ENCODE measurements around the gene RAD51D.
"Not testable (repeated sequence)": the region's sequence is repeated elsewhere in the genome, so short reads cannot be mapped to it uniquely, and the experiment has no call there.

RAD51D gene

DNA sequence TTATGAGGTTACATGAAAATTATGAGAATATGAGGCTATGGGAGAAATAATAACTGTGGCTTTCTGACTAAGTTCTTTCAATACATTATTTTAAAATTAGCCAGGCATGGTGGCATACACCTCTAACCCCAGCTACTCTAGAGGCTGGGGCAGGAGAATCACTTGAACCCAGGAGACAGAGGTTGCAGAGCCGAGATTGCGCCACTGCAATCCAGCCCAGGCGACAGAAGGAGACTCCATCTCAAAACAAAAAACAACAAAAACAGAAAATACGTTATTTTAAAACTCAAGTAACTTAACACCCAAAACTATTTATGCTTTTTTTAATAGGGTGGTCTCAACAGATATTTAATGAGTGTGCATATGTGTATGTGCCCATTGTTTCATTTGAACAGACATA, 53.8 kb downstream of the RAD51D start:
- no peak for DNase-seq (ENCODE audit: low spot score)

DNA sequence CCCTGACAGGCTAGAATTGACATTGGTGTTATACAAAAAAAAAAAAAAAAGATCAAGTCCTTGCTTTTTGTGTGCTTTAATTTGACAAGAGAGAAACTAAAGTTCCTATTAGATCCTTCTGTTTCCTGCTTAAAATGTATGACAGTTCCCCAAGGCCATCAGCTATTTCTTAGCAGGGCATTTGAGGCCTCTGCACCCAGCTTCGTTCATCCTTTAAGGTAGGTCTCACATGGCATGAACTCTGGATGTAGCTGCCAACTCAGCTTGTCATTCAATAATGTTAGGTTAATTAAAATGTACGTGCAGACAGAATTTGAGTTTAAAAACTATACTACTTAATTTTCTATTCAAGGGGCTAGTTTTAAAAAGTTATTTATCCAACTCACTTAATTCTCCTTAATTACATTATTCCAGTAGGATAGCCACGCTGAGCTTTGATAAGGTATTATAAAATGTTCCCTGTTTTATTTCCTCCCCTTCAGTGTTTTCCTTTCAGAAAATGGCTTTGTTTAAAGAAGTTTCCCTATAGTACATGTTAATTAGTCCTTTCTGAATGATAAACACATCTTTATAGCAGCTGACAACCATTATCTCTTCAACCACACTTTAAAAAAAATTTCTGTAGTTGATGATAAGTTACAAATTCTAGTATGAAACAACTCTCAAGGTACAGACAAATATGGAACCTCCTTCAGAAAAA, 55.0 kb downstream of the RAD51D start:
- no peak for DNase-seq (ENCODE audit: low spot score)

DNA sequence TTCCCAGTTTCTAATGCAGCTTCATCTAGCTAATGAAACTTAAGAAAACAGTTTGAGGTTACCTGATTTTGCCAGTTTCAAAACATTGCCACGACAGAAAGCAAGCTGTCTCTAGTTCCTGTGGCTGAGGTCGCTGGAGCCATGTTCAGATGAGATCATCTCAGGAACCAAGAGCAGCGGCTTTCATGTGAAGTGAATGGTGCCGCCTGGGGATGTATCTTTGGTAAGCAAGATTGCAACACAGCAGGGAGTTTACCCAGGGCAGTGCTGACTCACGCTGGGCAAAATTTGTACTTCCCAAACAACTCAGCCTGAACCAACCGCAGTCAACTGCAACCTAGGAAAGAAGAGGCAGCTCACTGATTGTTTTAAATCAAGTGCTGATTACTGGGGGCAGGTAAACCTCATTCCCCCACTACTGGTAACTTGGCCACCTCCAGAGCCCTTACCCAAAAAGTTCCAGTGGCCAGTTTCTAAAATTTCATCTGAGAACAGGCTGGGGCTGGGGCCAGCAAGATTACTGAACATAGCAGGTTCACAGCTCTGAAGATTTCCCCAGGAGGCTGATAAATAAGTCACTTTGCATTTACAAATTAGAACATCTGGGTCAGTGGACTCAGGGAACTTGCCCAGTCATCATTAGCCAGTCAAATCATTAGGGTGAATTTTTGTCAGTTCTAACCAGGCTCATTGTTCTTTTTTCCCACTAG, 56.0 kb downstream of the RAD51D start, which contains the start of gene RFFL:
RFFL (minus strand) TSS at position 194 of the 710 bp plus-strand sequence. CDS start 37,154 bp downstream, outside the sequence.
- DNase-seq (ENCODE audit: low spot score): peak; percentile 81

DNA sequence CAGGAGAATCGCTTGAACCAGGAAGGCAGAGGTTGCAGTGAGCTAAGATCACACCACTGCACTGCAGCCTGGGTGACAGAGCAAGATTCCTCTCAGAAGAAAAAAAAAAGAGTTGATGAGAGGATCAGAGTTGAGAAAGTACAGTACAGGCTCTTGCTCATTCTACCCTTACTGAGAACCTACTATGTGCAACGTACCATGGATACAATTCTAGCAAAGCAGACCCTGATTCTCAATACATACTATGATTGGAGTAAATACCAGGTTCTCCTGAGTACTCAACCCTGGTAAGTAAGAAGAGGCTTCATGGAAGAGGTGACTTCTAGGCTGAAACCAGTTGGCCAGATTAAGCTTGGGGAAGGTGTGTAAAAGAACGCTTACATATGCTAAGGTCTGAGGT, 57.4 kb downstream of the RAD51D start:
- no peak for DNase-seq (ENCODE audit: low spot score)

DNA sequence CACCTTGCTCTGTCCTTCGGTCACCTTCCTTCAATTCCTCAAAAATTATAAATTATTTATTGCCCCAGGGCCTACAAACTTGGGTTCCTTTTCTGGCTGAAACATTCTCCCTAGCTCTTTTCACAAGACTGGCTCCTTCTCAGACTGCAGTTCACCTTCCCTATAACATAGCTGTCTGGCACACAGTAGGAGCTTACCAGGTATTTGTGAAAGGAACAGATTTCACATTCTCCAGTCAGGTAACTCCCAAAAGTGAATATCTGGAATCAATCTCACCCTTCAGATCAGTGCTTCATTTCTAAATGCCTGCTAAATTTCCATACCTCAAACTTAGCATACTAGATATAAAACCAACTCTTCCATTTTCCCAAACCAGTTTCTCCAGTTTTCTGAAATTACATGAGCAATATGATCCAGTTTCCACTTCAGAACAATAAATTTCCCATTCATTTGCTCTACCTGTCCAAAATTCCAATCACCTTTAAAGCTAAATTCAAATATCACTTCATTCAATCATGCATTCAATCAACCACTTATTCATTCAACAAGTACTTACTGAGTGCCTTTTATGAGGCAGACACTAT, 62.2 kb downstream of the RAD51D start:
- no peak for DNase-seq (ENCODE audit: low spot score)

DNA sequence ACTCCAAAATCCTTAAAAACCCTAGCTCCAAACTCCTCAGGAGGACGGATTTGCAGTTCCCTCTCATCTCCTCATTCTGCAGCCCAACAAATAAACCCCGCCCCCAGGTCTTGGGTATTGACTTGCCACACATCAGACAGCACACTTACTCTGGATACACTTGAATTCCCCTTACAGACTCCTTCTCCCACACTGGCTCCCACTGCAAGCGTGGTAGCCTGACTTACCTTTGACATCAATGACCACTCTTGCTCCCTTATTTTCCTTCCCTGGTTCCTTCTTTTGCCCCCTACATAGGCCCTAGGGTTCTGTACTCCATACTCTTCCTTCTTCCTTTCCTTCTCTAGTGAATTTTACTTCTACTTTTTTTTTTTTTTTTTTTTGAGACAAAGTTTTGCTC, 63.6 kb downstream of the RAD51D start:
- no peak for DNase-seq (ENCODE audit: low spot score)

DNA sequence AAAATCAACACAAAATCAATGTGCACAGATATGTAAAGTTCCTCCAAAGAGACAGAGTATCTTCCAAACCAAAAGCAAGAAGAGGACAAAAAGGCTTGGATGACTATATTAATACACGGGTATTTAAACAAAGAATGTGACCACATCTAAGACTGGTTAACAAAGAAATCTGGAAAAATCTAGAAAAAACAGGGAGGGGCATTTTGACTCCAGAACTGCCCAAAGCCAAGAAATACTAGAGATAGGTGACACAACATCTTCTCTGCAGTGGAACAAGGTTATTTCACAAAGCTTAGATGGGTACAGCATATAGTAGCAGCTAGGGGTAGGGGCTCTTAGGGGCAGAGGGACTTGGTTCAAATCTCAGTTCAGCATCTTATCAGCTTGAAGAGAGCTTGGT, 66.5 kb downstream of the RAD51D start:
- no peak for DNase-seq (ENCODE audit: low spot score)

DNA sequence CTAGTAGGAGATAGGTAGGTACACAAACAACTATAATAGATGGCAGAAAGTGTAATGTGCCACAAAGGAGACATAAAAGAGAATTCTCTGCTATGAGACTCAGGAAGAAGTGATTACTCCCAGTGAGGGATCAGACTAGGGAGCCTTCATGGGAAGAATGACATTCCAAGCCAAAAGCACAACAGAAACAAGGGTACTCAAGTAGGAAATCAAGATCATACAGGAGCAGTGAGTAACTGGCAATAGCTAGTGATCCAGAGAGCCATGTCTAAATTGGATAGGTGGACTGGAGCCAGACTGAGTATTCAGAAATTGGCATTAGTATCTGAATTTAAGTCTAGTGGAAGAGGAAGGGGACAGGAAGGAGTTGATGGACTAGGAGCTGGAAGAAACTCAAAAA, 66.9 kb downstream of the RAD51D start:
- DNase-seq (ENCODE audit: low spot score): no peak

DNA sequence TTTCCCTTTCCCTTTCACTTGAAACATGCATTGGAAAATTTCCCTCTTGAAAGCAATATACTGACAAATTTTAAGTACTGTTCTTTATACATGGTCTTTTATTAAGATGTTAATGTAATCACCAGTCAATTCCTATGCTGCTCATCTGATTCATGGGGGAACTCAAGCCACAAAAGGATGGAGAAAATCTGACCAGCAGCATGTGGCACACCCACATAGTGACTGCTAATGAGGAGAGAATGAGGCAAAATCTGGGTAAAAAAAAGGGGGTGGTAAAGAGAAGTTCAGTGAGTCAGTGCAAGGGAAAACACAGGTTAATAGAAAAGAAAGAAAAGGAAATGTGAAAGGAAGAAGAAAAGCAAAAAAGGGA, 67.4 kb downstream of the RAD51D start:
- DNase-seq (ENCODE audit: low spot score): no peak

DNA sequence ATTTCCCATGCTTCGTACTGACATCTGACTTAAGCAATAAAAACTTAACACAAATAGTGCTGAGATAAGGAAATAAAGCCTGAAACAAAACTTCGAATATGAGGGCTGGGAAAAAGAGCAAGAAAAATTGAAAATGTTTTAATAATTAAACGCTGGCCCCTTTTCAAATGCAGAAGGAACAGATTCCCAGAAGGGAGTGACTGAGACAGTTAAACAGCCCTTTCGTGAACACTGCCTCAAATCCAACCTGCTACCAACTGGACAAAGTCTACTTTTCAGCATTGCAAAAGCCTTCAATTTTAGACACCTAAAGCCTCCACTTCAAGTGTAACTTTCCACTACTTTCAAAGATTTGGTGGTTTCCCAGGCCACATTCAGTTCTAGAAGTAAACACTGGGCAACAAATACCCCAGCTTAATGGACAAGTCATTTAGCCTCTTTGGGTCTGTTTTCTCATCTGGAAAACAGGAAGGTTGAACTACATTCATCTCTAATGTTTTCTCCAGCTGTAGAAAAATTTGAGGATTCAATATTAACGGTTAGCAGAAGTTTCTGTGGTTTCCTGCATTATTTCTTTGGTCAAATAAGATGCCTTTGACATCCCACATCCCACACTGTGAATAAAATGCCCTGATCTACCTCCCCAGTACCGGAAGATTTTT, 68.0 kb downstream of the RAD51D start:
- DNase-seq (ENCODE audit: low spot score): no peak

DNA sequence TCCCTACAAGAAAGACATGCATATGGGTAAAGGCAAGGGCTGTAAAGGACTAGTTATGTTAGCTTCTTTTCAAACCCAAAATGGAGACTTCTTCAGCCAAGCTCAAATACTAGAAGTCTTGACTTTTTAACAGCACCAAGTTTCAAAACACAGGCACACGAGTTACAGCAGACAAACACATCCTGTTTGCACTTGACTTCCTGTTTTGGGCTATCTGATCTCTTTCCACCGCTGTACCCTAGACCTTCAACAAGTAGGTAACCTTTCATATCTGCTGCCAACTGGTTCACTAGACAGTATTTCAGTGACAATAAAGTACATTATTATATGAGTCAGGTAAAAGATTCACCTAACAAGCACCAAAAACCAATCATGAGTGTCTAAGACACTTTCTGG, 68.5 kb downstream of the RAD51D start:
- DNase-seq (ENCODE audit: low spot score): no peak

DNA sequence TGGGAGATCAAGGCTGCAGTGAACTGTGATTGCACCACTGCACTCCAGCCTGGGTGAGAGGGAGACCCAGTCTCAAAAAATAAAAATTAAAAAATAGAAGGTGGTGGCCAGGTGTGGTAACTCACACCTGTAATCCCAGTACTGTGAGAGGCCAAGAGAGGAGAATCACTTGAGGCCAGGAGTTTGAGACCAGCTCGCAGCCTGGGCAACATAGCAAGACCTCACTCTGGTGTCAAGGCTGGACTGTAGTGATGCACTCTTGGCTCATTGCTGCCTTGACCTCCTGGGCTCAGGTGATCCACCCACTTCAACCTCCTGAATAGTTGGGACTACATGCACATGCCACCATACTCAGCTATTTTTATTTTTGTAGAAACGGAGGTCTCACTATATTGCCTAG, 69.5 kb downstream of the RAD51D start:
- no peak for DNase-seq (ENCODE audit: low spot score)

DNA sequence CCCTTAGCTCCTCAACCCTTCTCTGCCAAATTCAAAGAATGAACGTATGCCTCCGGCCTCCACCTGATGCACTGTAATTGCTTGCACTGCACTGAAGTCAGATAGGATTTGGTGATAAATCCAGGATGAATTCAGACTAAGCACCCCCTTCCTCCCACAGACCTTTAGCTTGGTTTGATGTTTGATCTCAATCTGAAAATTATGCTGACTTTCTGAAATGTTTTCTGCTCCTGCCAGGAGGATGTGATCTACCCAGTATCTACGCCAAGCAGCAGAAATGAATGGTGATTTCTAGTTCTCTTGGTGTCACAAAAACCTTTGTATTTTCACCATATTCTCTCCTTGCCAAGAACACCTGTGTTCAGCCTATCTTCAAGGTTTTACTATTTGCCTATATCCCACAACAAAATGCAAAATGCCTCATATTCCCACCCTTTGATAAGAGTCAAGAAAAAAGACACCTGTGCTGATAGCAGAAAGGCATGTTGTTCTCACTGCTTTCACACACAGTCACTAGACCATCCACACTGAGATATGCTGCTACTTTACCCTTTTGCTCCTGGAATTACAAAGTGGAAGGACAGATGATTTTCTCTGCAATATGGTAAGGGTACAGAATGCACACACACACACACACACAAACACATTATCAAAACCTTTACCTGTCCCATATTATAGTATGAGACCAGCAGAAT, 70.8 kb downstream of the RAD51D start:
- no peak for DNase-seq (ENCODE audit: low spot score)

DNA sequence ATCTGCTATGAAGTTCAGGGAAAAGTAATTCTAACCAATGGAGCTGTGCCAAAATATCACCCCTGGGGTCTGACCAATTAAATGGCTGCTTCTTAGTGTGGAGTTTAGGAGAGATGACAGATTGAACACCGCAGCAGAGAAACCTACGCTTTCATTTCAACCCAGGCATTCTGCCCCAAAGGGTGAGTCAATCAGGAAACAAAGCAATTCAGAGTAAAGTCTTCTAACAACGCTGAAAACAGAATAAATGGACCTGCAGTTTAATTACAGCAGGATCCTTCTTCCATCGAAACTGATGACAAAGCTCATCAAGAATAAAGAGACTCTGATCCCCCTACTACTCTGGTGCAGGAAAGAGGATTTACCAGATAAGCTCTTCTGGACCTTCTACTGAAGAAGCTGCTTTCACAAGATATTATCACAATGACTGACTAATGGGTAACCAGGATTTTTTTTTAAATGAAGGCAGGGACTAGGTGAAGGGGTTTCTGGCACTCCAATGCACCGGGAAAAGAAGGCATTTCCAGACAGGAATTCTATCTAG, 72.8 kb downstream of the RAD51D start:
- DNase-seq (ENCODE audit: low spot score): no peak

DNA sequence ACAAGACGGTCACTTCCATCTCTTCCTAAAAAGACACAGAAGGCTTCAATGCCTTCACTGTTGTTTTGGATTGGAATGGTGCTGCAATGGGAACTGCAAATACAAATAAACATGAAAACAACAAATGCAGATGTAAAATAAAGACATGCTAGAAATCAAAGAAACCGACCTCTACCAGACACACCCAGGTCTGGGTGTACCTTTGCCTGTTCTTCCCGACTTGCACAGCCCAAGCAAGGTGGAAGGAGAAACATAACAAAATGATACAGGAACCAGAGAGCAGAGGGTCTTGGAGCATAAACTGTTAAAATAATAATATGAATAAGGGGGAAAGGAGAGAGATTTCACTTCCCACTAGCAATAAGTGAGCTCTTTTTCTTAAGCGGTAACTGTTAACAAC, 73.4 kb downstream of the RAD51D start:
- DNase-seq (ENCODE audit: low spot score): no peak

DNA sequence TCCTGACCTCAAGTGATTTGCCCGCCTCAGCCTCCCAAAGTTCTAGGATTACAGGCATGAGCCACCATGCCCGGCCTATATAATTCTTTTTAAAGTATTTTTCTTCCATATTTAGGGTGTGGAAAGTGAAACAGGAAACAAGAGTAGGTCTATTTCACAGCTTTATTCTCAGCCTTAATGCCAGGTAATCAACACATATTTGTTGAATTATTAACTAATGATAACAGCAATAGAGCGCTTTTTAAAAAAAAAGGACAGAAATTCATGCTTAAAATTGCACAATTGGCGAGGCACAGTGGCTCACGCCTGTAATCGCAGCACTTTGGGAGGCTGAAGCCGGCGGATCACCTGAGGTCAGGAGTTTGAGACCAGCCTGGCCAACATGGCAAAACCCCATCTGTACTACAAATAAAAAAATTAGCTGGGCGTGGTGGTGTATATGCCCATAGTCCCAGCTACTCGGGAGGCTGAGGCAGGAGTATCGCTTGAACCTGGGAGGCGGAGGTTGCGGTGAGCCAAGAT, 74.1 kb downstream of the RAD51D start:
- not testable (repeated sequence) for DNase-seq (ENCODE audit: low spot score)

DNA sequence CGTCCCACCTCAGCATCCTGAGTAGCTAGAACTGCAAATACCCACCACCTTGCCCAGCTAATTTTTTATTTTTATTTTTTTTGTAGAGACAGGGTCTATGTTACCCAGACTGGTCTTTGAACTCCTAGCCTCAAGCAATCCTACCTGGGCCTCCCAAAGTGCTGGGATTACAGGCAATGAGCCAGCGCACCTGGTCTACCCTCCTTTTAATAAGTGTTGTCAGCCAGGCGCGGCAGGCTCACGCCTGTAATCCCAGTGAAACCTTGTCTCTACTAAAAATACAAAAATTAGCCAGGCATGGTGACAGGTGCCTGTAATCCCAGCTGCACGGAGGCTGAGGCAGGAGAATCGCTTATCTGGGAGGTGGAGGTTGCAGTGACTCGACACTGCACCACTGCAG, 75.5 kb downstream of the RAD51D start:
- no peak for DNase-seq (ENCODE audit: low spot score)
